Measurements from ENCODE around the gene RNF220.

Gene RNF220

GRCh38 chr1:44405031-44405797 lies at the start of gene RNF220:
RNF220 (plus strand) TSS chr1:44405255.
- DNase-seq (ENCODE audit: low spot score), result no peak

DNA sequence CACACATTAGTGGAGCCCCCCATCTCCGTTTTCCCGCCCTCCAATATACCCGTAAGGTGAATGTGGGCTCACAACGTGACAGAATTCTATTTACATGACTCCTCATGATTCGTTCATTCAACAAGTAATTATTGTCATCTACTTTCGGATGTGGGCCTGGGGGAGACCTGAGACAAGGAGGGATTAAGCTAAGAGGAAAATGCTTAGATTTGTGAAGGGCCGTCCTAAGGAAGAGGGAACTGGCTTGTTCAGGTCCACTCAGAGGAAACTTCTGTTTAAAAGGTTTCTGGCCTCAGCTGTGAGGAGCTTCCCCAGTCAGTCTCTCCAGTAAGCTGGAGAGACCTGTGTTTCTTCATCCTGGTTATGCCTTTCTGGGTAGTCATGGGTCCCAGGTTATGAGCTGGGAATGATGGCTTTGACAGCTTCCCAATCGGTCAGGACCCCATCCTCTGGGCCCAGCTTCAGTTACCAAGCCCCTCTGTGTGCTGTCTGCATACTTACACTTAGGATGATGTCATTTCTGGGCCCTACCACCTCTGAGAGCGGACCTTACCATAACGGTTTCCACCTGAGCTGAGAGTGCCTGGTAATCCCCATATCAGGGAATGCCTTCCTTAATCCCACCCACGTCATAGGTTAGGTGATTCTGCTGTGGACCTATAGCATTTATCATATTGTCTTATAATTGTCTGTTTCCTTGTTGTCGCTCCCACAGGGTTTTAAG lies 49.3 kb upstream of the RNF220 start:
- peak; percentile 5 for DNase-seq (ENCODE audit: low spot score)

DNA sequence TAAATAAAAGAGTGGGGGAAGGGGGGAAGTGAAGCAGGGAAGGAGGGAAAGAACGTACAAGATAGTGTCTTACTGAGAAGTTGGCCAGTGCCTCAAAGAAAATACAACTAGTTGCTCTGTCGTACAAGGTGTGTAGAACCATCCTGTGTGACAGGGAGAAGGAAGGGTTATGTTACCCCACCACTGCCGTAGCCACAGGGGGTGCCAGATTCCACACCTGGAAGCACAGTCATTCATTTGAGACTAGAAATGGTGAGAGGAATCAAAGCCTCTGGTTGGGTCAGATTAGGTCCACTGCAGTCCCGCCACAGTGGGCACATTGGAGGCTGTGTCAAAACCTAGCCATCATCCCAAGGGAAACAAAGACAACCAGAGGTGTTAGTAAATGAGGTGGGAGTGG lies 47.3 kb upstream of the RNF220 start:
- no peak for DNase-seq (ENCODE audit: low spot score)

- no peak for DNase-seq (ENCODE audit: low spot score)
Observed at GRCh38 chr1:44359234-44359935, 45.7 kb upstream of the RNF220 start.

DNA sequence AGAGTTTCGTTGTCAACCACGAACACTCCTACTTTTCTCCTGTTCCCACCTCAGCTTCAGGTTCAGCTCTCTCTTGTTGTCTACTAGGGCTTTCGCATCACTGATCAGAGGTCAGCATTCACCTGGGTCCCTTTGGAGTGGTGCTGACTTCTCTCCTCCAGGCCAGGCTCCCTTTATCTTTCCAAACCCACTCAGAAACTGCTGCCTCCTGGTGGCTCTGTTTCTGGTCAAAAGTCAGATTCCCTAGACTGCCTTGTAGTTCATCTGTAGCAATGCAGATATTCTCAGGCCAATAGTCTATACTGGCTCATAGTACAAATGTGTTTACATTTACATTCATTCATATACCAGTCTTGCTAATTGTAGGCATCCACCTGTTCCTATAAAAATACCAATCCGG lies 43.6 kb upstream of the RNF220 start:
- DNase-seq (ENCODE audit: low spot score), result peak; percentile 8

DNA sequence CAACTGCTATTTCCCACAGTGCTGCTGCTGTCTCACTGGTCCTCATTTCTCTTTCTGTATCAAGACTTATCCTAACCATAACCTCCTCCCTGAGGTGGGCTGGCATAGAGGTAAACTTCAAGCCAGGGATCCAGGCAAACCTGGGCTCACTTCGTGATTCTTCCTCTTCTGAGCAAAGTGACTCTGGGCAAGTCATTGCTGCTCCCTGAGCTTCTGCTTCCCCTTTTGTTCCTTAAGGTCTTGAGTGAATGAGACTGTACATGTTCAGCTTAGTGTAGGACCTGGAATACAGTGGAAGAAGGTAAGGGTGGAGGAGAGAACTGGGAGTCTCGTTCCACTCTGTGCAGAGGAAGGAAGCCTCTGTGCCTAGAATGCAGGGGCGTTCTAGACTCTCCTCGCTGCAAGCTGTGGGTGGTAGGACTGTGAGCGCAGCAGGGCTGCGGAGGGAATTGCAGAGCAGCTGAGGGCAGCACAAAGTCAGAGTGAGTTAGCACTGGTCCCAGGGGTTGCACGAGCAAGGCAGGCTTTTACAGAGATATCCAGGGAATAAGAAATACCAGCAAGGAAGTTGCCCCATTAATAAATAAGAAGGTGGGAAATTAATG lies 38.6 kb upstream of the RNF220 start:
- no peak for DNase-seq (ENCODE audit: low spot score)

DNA sequence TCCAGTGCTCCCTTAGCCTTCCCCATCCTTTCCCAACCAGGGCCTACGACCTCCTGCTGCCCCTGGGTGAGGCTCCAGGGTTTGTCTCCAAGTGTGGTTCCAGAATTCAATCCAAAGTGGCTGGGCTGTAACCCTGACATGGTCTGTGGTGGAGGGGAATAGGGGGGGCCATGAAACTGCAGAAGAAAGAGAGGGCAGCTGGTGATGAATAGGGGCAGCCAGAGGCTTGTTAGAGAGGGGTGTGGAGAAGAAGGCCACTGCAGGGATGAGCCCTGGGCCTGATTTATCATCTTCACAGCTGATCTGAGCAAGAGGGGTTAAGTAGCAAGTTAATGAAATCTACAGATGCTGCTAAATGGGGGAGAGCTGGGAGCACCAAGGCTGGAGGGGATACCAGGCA lies 37.1 kb upstream of the RNF220 start:
- no peak for DNase-seq (ENCODE audit: low spot score)

GRCh38 chr1:44368471-44369151 lies 36.4 kb upstream of the RNF220 start:
- DNase-seq (ENCODE audit: low spot score), result no peak

DNA sequence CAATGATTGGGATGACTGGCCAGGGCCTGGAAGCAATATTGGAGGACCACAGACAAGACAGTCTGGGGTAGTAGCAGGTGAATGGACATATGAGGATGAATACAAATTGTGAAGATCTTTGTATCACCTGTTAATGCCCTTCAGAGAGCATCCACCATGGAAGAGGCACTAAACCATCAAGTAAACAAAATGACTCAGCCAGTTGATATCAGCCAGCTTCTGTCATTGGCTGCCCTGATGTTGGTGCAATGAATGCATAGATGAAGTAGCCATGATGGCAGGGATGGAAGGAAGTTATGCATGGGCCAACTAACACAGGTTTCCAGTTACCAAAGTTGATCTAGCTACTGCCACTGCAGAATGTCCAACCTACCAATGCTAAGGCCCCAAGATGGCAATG lies 33.8 kb upstream of the RNF220 start:
- DNase-seq (ENCODE audit: low spot score), result no peak

GRCh38 chr1:44375547-44375946 lies 29.5 kb upstream of the RNF220 start:
- DNase-seq (ENCODE audit: low spot score), result no peak

- peak; percentile 46 for DNase-seq (ENCODE audit: low spot score)
Observed at GRCh38 chr1:44377925-44378784, 26.9 kb upstream of the RNF220 start.

DNA sequence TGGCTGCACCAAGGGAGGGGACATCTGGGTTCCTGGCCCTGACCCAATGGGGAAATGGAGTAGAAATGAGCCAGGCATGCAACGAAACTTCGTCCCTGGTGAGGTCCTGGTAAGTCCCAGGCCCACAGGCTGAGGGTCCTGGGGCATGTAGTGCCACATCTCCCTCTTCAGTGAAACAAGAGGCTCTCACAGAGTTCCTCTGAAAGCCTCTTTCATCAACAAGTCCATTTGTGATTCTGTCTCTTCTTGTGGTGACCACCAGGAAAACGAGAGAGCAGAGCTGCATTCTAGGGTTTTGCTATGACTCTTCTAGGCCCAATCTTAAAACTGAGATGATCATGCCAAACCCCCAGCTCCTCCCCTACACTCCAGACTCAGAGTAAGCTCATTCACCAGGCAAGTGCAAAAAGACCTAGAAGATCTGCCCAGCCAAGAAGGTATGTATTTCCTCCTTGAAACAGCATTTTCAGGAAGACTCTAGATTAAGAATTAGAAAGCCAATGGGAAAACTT lies 24.3 kb upstream of the RNF220 start:
- no peak for DNase-seq (ENCODE audit: low spot score)

DNA sequence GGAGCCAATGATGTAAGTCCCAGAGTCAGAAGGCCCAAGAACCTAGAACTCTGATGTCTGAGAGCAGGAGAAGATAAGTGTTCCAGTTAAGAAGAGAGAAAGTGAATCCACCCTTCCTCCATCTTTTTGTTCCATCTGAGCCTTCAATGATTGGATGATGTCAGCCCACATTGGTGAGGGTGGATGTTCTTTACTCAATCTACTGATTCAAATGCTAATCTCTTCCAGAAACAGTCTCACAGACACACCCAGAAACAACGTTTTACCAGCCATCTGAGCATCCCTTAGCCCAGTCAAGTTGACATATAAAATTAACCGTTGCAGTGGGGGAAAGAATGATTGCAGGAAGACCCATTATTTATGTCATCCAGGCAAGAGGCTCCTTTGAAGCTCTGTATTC lies 16.5 kb upstream of the RNF220 start:
- no peak for DNase-seq (ENCODE audit: low spot score)

GRCh38 chr1:44389437-44389836 lies 15.6 kb upstream of the RNF220 start:
- DNase-seq (ENCODE audit: low spot score), result no peak

DNA sequence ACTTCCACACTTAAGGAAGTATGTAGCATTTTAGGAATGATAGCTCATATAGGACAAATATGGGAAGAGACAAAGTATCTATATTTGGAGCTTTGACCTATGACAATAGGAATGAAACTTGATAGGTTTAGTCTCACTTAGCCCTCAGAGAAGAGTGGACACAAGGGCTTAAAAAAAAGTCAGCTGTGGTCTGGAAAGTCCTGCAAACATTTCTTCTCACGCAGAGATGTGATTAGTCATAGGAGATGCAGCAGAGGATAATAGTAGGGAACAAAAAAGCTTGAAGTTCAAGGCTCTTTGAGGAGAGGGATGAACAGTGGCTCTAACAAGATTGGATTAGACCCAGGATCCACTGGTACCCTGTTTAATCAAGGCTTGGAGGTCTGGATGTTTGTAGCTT lies 14.8 kb upstream of the RNF220 start:
- DNase-seq (ENCODE audit: low spot score), result peak; percentile 60

- no peak for DNase-seq (ENCODE audit: low spot score)
Observed at GRCh38 chr1:44401256-44402228, 3.5 kb upstream of the RNF220 start.

DNA sequence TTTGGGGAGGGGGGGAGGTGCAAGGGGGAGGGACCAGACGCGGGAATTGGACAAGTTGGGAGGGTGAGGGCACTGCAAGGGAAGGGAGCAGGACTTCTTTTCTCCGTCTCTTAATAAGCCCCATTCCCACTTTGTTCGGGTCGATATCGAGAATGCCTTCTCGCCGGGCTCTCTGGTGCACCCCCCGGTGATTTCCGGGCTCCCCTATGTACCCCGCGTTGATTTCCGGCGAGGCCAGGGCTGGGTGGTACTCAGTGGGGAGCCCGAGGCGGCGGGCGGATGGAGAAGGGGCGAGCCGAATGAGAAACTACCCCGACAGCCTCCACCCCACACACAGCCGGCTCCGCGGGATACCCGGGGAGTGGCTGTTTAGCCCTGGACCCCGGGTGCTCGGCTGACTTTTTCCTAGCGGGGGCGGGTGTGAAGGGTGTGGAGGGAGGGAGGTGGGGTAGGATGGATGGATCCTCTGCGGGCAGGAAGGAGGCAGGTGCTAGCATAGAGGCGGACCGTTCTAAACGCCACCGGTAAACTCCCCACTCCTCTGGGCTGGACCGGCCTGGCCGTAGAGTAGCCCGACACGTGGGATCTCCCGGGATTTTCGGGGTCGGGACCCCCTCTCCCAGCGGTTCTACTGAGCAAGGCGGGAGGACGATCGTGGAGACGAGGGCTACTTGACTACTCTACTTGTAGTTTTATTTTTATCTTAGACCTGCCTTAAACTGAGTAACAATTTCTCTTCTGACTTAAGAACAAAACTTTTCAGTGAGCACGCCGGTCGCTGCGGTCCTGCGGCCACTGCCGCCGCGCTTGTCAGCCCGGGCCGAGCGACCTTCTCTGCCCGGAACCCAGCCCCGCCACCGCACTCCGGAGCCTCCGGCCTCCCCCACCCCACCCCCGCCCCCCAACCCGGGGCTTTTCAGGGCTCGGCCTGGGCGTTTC lies 1.0 kb downstream of the RNF220 start:
- DNase-seq (ENCODE audit: low spot score), result no peak

DNA sequence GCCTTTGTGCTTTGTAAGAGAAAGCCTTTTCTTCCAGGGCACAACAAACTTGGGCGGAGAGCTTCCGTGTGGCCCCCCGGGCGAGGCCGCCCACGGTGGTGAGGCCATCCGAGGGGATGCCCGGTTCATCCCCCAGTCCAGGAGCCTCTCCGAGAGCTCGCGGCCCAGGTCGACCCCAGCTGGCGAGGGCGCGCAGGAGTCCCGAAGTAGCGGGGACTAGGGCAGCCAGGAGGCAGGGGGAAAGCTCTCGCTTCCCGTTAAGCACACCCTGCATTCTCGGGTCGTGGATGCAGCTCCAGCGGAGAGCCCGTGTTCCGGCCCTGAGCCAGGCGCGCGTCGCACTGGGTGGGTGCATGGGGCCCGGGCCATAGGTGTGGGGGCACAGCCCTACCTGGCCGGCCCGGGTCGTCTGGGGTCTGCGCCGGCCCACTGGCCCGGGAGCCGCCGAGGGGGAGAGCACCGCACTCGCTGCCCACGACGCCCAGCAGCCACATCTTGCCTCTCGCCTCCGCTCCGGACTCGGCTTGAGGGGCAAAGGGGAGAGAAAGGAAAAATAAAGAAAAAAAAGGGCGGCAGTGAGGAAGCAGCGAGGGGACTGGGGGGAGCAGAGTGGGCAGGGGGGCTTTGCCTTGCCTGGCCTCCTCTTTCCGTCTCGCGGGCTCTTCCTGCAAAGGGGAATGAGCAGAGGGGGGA lies 1.8 kb downstream of the RNF220 start:
- DNase-seq (ENCODE audit: low spot score), result no peak

All from hepatic stellate cell (primary cell).